ENCODE measurements around the gene RANGAP1. TPM values are rescaled to one million over a fixed set of nuclear protein-coding genes. Genes with fewer than 3 reads are reported as not detected.

Gene RANGAP1
- total and polyA plus RNA-seq, 2 of the 13 experiments (the other 11 are each of a cell fraction or from before 2014, with no cell fraction given), result 51.8 to 83.9 TPM

- peak; percentile 70 for TF ChIP-seq SALL2 (CRISPR knock-in tag; IDR thresholded peaks at IDR 0.05)
- no peak for TF ChIP-seq ZNF251 (CRISPR knock-in tag; IDR thresholded peaks at IDR 0.05)
- TF ChIP-seq ZNF792 (CRISPR knock-in tag; IDR thresholded peaks at IDR 0.05), result no peak
- peak; percentile 38; the same call in 1 of the 2 replicates for TF ChIP-seq ZNF749 (CRISPR knock-in tag; IDR thresholded peaks at IDR 0.05; ENCODE audit: borderline replicate concordance)
- no peak for TF ChIP-seq ZNF230 (CRISPR knock-in tag; IDR thresholded peaks at IDR 0.05)
- TF ChIP-seq ZNF577 (CRISPR knock-in tag; IDR thresholded peaks at IDR 0.05; ENCODE audit: borderline replicate concordance, low read depth), result no peak
- peak; percentile 78; the same call in 1 of the 2 replicates for TF ChIP-seq ZNF546 (CRISPR knock-in tag; conservative IDR thresholded peaks at IDR 0.05)
- TF ChIP-seq ZBTB7A (CRISPR knock-in tag; IDR thresholded peaks at IDR 0.05), result no peak
- no peak for TF ChIP-seq IKZF1 (IDR thresholded peaks at IDR 0.05)
- peak; percentile 51; the same call in 1 of the 2 replicates for TF ChIP-seq KAT8 (CRISPR knock-in tag; IDR thresholded peaks at IDR 0.05)
- TF ChIP-seq PCBP1 (IDR thresholded peaks at IDR 0.05; ENCODE audit: borderline replicate concordance, low read depth, low read length), result peak; percentile 86; the same call in 1 of the 2 replicates
- peak; percentile 69 for TF ChIP-seq SP2 (CRISPR knock-in tag; IDR thresholded peaks at IDR 0.05)
- TF ChIP-seq TBL1XR1 (IDR thresholded peaks at IDR 0.05; ENCODE audit: borderline replicate concordance, low read length, partially characterized antibody), result peak; percentile 46
- TF ChIP-seq SMARCC2 (IDR thresholded peaks at IDR 0.05), result no peak
- TF ChIP-seq RFX5 (IDR thresholded peaks at IDR 0.05; ENCODE audit: low read depth, low read length), result no peak
- TF ChIP-seq GABPA (IDR thresholded peaks at IDR 0.05; ENCODE audit: low read depth, low read length), result peak; percentile 59
- peak; percentile 94 for TF ChIP-seq GABPA (CRISPR knock-in tag; IDR thresholded peaks at IDR 0.05; ENCODE audit: low read depth)
- peak; percentile 89 for TF ChIP-seq DR1 (CRISPR knock-in tag; IDR thresholded peaks at IDR 0.05)
- no peak for TF ChIP-seq SNAI1 (CRISPR knock-in tag; IDR thresholded peaks at IDR 0.05; ENCODE audit: borderline replicate concordance)
- TF ChIP-seq, protein P1, sequence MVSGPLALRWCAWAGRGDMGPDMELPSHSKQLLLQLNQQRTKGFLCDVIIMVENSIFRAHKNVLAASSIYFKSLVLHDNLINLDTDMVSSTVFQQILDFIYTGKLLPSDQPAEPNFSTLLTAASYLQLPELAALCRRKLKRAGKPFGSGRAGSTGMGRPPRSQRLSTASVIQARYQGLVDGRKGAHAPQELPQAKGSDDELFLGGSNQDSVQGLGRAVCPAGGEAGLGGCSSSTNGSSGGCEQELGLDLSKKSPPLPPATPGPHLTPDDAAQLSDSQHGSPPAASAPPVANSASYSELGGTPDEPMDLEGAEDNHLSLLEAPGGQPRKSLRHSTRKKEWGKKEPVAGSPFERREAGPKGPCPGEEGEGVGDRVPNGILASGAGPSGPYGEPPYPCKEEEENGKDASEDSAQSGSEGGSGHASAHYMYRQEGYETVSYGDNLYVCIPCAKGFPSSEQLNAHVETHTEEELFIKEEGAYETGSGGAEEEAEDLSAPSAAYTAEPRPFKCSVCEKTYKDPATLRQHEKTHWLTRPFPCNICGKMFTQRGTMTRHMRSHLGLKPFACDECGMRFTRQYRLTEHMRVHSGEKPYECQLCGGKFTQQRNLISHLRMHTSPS (CRISPR knock-in tag; IDR thresholded peaks at IDR 0.05; ENCODE audit: low read depth), result no peak
- TF ChIP-seq BRCA1 (CRISPR knock-in tag; IDR thresholded peaks at IDR 0.05), result 0 out of 2 replicates have a peak, but pooled peaks have one; percentile 49
- no peak for TF ChIP-seq SATB2 (CRISPR knock-in tag; IDR thresholded peaks at IDR 0.05)
- TF ChIP-seq KDM5B (CRISPR knock-in tag; IDR thresholded peaks at IDR 0.05; ENCODE audit: borderline replicate concordance), result peak; percentile 60; the same call in 1 of the 2 replicates
- TF ChIP-seq, protein P2, sequence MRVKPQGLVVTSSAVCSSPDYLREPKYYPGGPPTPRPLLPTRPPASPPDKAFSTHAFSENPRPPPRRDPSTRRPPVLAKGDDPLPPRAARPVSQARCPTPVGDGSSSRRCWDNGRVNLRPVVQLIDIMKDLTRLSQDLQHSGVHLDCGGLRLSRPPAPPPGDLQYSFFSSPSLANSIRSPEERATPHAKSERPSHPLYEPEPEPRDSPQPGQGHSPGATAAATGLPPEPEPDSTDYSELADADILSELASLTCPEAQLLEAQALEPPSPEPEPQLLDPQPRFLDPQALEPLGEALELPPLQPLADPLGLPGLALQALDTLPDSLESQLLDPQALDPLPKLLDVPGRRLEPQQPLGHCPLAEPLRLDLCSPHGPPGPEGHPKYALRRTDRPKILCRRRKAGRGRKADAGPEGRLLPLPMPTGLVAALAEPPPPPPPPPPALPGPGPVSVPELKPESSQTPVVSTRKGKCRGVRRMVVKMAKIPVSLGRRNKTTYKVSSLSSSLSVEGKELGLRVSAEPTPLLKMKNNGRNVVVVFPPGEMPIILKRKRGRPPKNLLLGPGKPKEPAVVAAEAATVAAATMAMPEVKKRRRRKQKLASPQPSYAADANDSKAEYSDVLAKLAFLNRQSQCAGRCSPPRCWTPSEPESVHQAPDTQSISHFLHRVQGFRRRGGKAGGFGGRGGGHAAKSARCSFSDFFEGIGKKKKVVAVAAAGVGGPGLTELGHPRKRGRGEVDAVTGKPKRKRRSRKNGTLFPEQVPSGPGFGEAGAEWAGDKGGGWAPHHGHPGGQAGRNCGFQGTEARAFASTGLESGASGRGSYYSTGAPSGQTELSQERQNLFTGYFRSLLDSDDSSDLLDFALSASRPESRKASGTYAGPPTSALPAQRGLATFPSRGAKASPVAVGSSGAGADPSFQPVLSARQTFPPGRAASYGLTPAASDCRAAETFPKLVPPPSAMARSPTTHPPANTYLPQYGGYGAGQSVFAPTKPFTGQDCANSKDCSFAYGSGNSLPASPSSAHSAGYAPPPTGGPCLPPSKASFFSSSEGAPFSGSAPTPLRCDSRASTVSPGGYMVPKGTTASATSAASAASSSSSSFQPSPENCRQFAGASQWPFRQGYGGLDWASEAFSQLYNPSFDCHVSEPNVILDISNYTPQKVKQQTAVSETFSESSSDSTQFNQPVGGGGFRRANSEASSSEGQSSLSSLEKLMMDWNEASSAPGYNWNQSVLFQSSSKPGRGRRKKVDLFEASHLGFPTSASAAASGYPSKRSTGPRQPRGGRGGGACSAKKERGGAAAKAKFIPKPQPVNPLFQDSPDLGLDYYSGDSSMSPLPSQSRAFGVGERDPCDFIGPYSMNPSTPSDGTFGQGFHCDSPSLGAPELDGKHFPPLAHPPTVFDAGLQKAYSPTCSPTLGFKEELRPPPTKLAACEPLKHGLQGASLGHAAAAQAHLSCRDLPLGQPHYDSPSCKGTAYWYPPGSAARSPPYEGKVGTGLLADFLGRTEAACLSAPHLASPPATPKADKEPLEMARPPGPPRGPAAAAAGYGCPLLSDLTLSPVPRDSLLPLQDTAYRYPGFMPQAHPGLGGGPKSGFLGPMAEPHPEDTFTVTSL (CRISPR knock-in tag; IDR thresholded peaks at IDR 0.05; ENCODE audit: borderline replicate concordance), result peak; percentile 29; the same call in 1 of the 2 replicates
Measured at GRCh38 chr22:41285820-41286638, at the start of gene RANGAP1 (continued).
